Heart left ventricle (tissue), 16 donors: ENCODE measurements around the gene ZIC1. TPM values are rescaled to one million over a fixed set of nuclear protein-coding genes. Genes with fewer than 3 reads are reported as not detected.

Experiments used
- ATAC-seq, 4 donors: fragments of 200-7000 bp; cut with Tn5 transposase; one replicate each; pipeline ENCODE4 v1.9.1; 2020 to 2022; ENCODE audit warnings: moderate library complexity in 4 of 4, mild to moderate bottlenecking in 3 of 4, moderate number of reproducible peaks in 1 of 4
- DNase-seq, 5 donors: peaks; one replicate each; pipeline ENCODE4 v3.0.0-alpha.2; 2020
- H3K27ac ChIP-seq, 12 donors: fragments of 200-600 bp; sonication (generic) in 4 of 12; one replicate each; pipeline versions ENCODE4 v1.5.0 to v1.8.0; 2016 to 2022; ENCODE audit warnings: mild to moderate bottlenecking in 2 of 12
- H3K27me3 ChIP-seq, 9 donors: fragments of 200-600 bp; sonication (generic) in 2 of 9; one replicate each; pipeline versions ENCODE4 v1.5.1 to v1.8.0; 2016 to 2022; ENCODE audit warnings: mild to moderate bottlenecking in 3 of 9
- H3K36me3 ChIP-seq, 9 donors: fragments of 200-600 bp; sonication (generic) in 2 of 9; one replicate each; pipeline versions ENCODE4 v1.5.0 to v1.8.0; 2018 to 2022; ENCODE audit warnings: mild to moderate bottlenecking in 2 of 9
- H3K4me1 ChIP-seq, 12 donors: fragments of 200-600 bp; sonication (generic) in 4 of 12; one replicate each; pipeline versions ENCODE4 v1.5.0 to v1.8.0; 2016 to 2022; ENCODE audit warnings: mild to moderate bottlenecking in 3 of 12
- H3K4me3 ChIP-seq, 12 donors: fragments of 200-600 bp; sonication (generic) in 4 of 12; one replicate each; pipeline versions ENCODE4 v1.5.0 to v1.8.0; 2017 to 2022; ENCODE audit warnings: mild to moderate bottlenecking in 9 of 12, moderate library complexity in 4 of 12
- H3K9me3 ChIP-seq, 12 donors: fragments of 200-600 bp; sonication (generic) in 4 of 12; one replicate each; pipeline versions ENCODE4 v1.5.0 to v1.8.0; 2016 to 2022; ENCODE audit warnings: mild to moderate bottlenecking in 1 of 12
- POLR2A ChIP-seq, 2 donors: fragments of 450-650 bp; IDR thresholded peaks; one replicate each; pipeline ENCODE4 v1.6.1; 2017; ENCODE audit warnings: antibody characterized with exemption in 2 of 2, mild to moderate bottlenecking in 2 of 2, moderate library complexity in 2 of 2
- WGBS, 4 donors: extraction: QIAGEN DNeasy Blood & Tissue Kit in 2 of 4; methylation state at CpG; one replicate each; pipeline versions ENCODE4 v1.1.5 to v1.1.7; 2013 to 2018; 5-methylcytosine and 5-hydroxymethylcytosine counted together
- intact Hi-C, 10 donors: fragments of 100-400 bp; cut with DNase I; formaldehyde crosslinking; loops; one replicate each; pipeline versions ENCODE4 v1.11.1 to v1.14.2; 2022
- polyA plus RNA-seq, 2 donors: library from polyadenylated mRNA; stranded (reverse); fragments of 200-250 nt; gene quantifications; one replicate each; pipeline ENCODE4 v1.2.3, GENCODE V29; 2013
- total RNA-seq, 9 donors: library from RNA; depleted of rRNA in 2 of 9; stranded (reverse); fragments of >200 nt in 2 of 9; fragmentation: NEBNext Ultra II Directional in 3 of 9; extraction: Animal tissue kit (Norgen Biotek cat#: 25700) in 3 of 9; gene quantifications; one replicate each; pipeline versions ENCODE4 v1.1.0 to v1.2.4, GENCODE V29; 2016 to 2023
- TF ChIP-seq, protein P1 (sequence below), 12 donors: fragments of 200-600 bp; sonication (generic) in 4 of 12; IDR thresholded peaks; one replicate each; pipeline versions ENCODE4 v1.5.0 to v1.8.0; 2018 to 2022; ENCODE audit warnings: antibody characterized with exemption in 12 of 12, mild to moderate bottlenecking in 5 of 12
- donor health status: ischemic (EF 13 %, LVEDD 7.1; RV severe dilation, severe dysfunction).
- donor health status: healthy with polysubstance abuse.
- donor health status: DM: no; HTN: yes; CAD: no.
- donor health status: DM: no; HTN: no; CAD: no.
- donor health status: ischemic (EF 25% LVEDD 6.9; RV normal size, moderate dysfunction).
- donor health status: ischemic (EF 25% LVEDD 5.7; RV mildly dilated, moderate dysfunction).
- donor health status: healthy.
- donor health status: DM: yes; HTN: yes; CAD: no.
- donor health status: ischemic (EF 35%, LVEDD 5.7; RV mildly dilated, moderate dysfunction).
- donor health status: nonischemic (EF 11% LVEDD 7.7; RV severe dilation, severe dysfunction).
- donor health status: DM: yes; HTN: yes; CAD: no.
- donor health status: PGD.
- donor health status: ischemic (EF 29% LVEDD 5.4; RV normal size, mild dysfunction).
- donor health status: nonischemic (EF 23%, LVEDD 6.1; RV moderate dilation, normal function).

ZIC1 gene
- total and polyA plus RNA-seq, 11 donors, result 0.42 TPM; not detected in 10

DNA sequence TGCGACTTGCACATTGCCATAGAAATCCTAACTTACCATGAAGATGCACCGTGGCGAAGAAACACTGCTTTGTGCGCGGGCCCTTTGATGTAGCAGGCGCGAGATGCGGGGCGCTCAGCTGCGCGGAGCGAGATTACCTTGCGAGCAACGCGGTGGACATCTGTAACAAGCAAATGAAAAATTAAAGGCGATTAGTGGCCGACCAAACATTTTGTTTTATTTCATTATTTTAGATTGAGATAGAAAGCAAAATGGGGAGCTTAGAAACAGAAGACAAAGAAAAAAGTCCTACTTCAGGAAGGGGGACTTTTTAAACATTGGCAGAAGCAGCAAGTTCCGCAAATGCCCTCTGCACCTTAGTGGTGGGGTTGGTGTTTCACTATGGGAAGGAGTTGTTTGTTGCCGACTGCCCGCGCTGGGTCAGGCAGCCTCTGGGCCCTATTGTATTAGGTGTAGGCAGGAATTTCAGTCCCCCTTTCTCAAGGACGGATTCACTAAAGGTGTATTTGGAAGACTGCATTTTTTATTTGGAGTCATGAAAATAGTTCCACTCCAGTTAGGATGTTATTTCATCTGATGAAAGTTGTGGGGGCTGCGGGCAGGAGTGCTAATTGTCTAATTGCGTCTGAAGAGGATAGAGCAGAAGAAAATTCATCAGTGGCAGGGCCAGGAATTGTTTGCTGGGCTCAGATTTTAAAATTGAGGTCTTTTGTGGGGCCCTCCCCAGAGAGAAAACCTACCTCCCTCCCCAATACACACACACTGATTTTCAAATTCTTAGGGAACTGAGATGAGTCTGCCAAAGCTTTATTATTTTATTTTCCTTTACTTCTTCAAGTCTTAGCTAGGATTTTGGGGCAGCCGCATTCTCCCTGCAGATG lies 20.2 kb upstream of the ZIC1 start:
- Histone ChIP-seq H3K4me1 (peaks cover 0 to 34% (median 13%) of the 10 kb centered on the region in 12 donors), H3K27ac (no peak overlapping the region), H3K9me3 (no peaks in the 10 kb centered on the region), H3K27me3 (peaks cover 75 to 100% (median 100%) of the 10 kb centered on the region in 9 donors), H3K36me3 (no peaks in the 10 kb centered on the region), H3K4me3 (no peak overlapping the region)
- TF ChIP-seq POLR2A (IDR thresholded peaks at IDR 0.05), result no peak
- TF ChIP-seq, protein P1, sequence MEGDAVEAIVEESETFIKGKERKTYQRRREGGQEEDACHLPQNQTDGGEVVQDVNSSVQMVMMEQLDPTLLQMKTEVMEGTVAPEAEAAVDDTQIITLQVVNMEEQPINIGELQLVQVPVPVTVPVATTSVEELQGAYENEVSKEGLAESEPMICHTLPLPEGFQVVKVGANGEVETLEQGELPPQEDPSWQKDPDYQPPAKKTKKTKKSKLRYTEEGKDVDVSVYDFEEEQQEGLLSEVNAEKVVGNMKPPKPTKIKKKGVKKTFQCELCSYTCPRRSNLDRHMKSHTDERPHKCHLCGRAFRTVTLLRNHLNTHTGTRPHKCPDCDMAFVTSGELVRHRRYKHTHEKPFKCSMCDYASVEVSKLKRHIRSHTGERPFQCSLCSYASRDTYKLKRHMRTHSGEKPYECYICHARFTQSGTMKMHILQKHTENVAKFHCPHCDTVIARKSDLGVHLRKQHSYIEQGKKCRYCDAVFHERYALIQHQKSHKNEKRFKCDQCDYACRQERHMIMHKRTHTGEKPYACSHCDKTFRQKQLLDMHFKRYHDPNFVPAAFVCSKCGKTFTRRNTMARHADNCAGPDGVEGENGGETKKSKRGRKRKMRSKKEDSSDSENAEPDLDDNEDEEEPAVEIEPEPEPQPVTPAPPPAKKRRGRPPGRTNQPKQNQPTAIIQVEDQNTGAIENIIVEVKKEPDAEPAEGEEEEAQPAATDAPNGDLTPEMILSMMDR (IDR thresholded peaks at IDR 0.05), result no peak
- WGBS, 4 donors, result 6 to 7% (median 6%) methylated on average over 25 of the region's 25 CpGs
- intact Hi-C loops, result no loop called here
- ATAC-seq, result no peak
- no peak for DNase-seq

DNA sequence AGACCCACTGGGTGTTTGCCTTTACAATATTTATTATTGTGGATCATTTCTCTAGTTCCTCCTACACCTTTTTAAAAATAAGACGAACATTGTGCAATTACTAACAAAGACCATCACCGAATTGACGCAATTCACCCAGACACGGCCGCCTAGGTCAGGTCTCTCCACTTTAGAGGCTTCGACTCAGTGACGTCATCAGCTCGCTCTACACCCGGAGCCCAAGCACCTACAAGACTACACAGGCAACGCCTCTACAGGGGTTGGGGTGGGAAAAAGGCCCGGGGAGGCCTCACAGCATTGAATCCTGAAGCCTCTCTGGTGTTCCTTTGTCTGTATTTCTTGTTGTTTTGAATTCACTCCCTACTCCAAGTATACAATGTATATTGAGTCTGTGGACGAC lies 19.4 kb upstream of the ZIC1 start:
- Histone ChIP-seq H3K27me3 (peaks cover 74 to 100% (median 98%) of the 10 kb centered on the region in 9 donors), H3K4me1 (peaks cover 0 to 38% (median 13%) of the 10 kb centered on the region in 12 donors), H3K27ac (no peak overlapping the region), H3K36me3 (no peaks in the 10 kb centered on the region), H3K4me3 (no peak overlapping the region), H3K9me3 (no peaks in the 10 kb centered on the region)
- DNase-seq, result no peak
- no peak for ATAC-seq
- TF ChIP-seq, protein P1 (IDR thresholded peaks at IDR 0.05), result no peak
- TF ChIP-seq POLR2A (IDR thresholded peaks at IDR 0.05), result no peak
- WGBS, 4 donors, result 4 to 9% (median 5%) methylated on average over 12 of the region's 12 CpGs
- intact Hi-C loops, result no loop called here

DNA sequence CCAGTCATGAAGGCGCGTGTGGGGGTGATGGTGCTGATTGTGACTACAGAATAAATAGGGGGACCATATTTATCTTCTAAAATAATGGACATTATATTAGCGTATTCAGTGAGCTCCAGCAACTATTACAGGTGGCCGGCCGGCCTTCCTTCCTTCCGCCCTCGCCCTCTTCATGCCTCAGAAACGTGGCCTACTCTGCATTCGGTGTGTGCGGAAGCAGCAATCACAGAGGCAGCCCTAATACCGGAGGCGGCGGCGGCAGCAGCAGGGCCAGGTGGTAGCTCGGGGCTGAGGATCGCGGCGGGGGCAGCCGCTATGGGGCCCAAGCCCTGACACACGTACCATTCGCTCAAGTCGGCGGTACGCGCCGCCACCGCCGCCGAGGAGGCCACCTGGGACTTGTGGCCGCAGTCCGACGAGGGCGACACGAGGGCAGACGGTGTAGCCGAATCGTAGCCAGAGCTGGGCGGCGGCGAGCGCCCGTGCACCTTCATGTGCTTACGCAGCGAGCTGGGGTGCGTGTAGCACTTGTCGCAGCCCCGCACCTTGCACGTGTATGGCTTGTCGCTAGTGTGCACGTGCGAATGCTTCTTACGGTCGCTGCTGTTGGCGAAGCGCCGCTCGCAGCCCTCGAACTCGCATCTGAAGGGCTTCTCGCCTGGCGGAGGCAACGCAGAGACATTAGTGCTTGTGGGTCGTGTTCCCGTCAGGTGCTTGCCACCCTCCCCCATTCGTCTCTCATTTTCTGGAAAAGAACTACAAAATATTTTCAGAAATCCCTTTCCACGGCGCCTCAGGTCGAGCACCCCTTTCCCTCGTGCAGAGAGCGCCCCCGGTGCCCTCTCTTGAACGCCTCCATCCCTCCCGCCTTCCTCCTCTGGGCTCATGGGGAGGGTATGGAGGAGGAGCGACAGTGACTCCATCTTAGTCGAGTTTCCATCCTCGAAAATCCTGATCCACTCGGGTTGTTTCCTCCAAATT lies 18.3 kb upstream of the ZIC1 start:
- Histone ChIP-seq H3K4me3 (peak overlapping the region in 1 of 12 donors; percentile 18), H3K36me3 (no peaks in the 10 kb centered on the region), H3K4me1 (peaks cover 0 to 40% (median 13%) of the 10 kb centered on the region in 12 donors), H3K9me3 (no peaks in the 10 kb centered on the region), H3K27me3 (peaks cover 80 to 100% (median 98%) of the 10 kb centered on the region in 9 donors), H3K27ac (no peak overlapping the region)
- TF ChIP-seq POLR2A (IDR thresholded peaks at IDR 0.05), result no peak
- TF ChIP-seq, protein P1 (IDR thresholded peaks at IDR 0.05), result no peak
- intact Hi-C loops, result no loop called here
- no peak for ATAC-seq
- DNase-seq, result no peak
- 3 to 5% (median 4%) methylated on average over 59 to 77 of the region's 77 CpGs for WGBS, 4 donors
